ENCODE results near the gene RGS7. TPM values are rescaled to one million over a fixed set of nuclear protein-coding genes. Genes with fewer than 3 reads are reported as not detected.

RGS7 gene
- total and polyA plus RNA-seq, 2 of the 4 experiments (the other 2 are of a cell fraction) = 0.58 to 0.72 TPM

DNA sequence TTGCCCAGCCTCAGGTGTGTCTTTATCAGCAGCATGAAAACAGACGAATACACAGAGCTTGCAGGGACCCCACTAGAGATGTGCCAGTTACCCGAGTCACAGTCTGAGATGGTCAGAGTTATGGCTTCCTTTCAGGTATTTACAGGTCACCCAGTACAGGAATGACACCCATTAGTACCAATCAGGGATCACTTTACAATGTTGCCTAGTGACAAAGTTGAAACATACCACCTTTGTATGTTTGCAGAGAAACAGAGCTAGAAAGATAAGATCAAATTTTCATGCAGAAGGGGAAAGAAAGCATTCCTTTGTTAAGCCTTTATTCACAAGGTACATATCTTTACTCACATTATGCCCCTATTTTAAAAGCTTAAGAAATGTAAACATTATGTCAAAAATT, 137.6 kb downstream of the RGS7 start:
- Histone ChIP-seq H4K91ac (ENCODE audit: insufficient read depth, low read depth, low read length) (no peak overlapping the region), H2BK5ac (ENCODE audit: low read depth, low read length, poor library complexity, severe bottlenecking) (no peak overlapping the region), H3K4me3 (ENCODE audit: insufficient read depth, low read depth, low read length) (no peak overlapping the region), H3K9me1 (ENCODE audit: insufficient read depth, low read length) (no peaks in the 10 kb centered on the region), H3K4ac (ENCODE audit: low read depth, low read length) (no peak overlapping the region), H3K27me3 (ENCODE audit: control insufficient read depth, insufficient read depth, low read length) (no peaks in the 10 kb centered on the region), H3K18ac (ENCODE audit: low read depth, low read length) (no peak overlapping the region), H3K4me1 (ENCODE audit: control insufficient read depth, insufficient read depth, low read length) (no peaks in the 10 kb centered on the region), H3K36me3 (ENCODE audit: control insufficient read depth, insufficient read depth, low read length) (no peaks in the 10 kb centered on the region), H3K14ac (replicated peaks; ENCODE audit: low read depth, low read length) (no peak overlapping the region), H3K9ac (ENCODE audit: low read depth, low read length) (no peak overlapping the region), H4K8ac (ENCODE audit: low read depth in 2 of 2, low read length in 2 of 2) (no peak overlapping the region), H2AFZ (replicated peaks; ENCODE audit: low read length, poor library complexity) (no peak overlapping the region), H2AK5ac (ENCODE audit: low read depth, low read length) (no peak overlapping the region), H3K79me1 (ENCODE audit: low read depth in 1 of 2, low read length in 2 of 2) (no peaks in the 10 kb centered on the region), H4K5ac (ENCODE audit: low read depth, low read length) (no peak overlapping the region), H3K56ac (ENCODE audit: extremely low read depth, insufficient read depth, low read length) (no peak overlapping the region), H3K9me3 (ENCODE audit: control insufficient read depth, insufficient read depth, low read length) (0 out of 2 replicates have a peak, but pooled peaks cover 6% of the 10 kb centered on the region), H3K23ac (ENCODE audit: low read depth, low read length) (no peak overlapping the region), H2BK120ac (ENCODE audit: low read depth, low read length) (no peak overlapping the region), H2BK15ac (ENCODE audit: low read depth, low read length) (no peak overlapping the region), H3K4me2 (ENCODE audit: low read depth, low read length) (no peak overlapping the region), H2AK9ac (replicated peaks; ENCODE audit: low read depth, low read length, poor library complexity) (no peak overlapping the region), H2BK20ac (ENCODE audit: low read depth, low read length) (no peak overlapping the region), H4K20me1 (ENCODE audit: insufficient read depth, low read length) (no peaks in the 10 kb centered on the region), H3K27ac (ENCODE audit: insufficient read depth, low read length) (no peak overlapping the region)
- ChIA-PET CTCF (interaction anchor here (0.5 kb wide), 1 partner anchor 384 kb away, joined by 3 read pairs; no protein-coding TSS in a partner anchor), POLR2A (ENCODE audit: unreplicated experiment) (no interaction called here)
- in situ Hi-C loops (cut with MboI; ENCODE audit: low sequenced_read_pairs) = no loop called here
- ATAC-seq (ENCODE audit: low read depth) (no peak), DNase-seq (no peak)
- no peak for TF ChIP-seq POLR2A (IDR thresholded peaks at IDR 0.05; ENCODE audit: low read depth, low read length)
- TF ChIP-seq, protein P1, sequence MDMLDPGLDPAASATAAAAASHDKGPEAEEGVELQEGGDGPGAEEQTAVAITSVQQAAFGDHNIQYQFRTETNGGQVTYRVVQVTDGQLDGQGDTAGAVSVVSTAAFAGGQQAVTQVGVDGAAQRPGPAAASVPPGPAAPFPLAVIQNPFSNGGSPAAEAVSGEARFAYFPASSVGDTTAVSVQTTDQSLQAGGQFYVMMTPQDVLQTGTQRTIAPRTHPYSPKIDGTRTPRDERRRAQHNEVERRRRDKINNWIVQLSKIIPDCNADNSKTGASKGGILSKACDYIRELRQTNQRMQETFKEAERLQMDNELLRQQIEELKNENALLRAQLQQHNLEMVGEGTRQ (IDR thresholded peaks at IDR 0.05; ENCODE audit: low read depth, low read length) = no peak
- dilution Hi-C loops (cut with HindIII; ENCODE audit: low sequenced_read_pairs, unreplicated experiment) = no loop called here
- BruUV-seq (replicated peaks) = no TSS peak
- intact Hi-C loops (cut with micrococcal nuclease) = no loop called here
- no CpG with 5 or more reads among the region's 2 CpGs for WGBS, 2 experiments (ENCODE audit: extremely low coverage in 2 of 2, insufficient read length in 1 of 2)

Data from IMR-90 (cell line).